HCT116 (cell line): Measurements from ENCODE around the gene PCBP3. TPM values are rescaled to one million over a fixed set of nuclear protein-coding genes. Genes with fewer than 3 reads are reported as not detected.

Experiments used
- ATAC-seq: fragments of 200-7000 bp; cut with Tn5 transposase; 2 replicates; pipeline ENCODE4 v1.9.1; 2020; ENCODE audit warnings: mild to moderate bottlenecking, moderate library complexity
- BruUV-seq: library from RNA; stranded (reverse); fragments of 400-500 nt; replicated peaks from 2 replicates; lab custom pipeline; 2021; lab: Mats Ljungman, UMichigan
- CTCF ChIA-PET: fragments of 300-600 bp; sonication (Branson Sonifier 250); formaldehyde crosslinking; loops from one replicate; lab custom pipeline; 2021; ENCODE audit warnings: antibody characterized with exemption; lab: Charles Lee
- POLR2A ChIA-PET: fragments of 300-600, 350-600 bp; sonication (Branson Sonifier 250); formaldehyde crosslinking; loops from one replicate; lab custom pipeline; 2021; ENCODE audit warnings: antibody characterized with exemption; lab: Charles Lee
- RAD21 ChIA-PET, 2 experiments: fragments of 300-600 bp; sonication (Branson Sonifier 250); formaldehyde crosslinking; loops; one replicate each; lab custom pipeline; 2023; ENCODE audit warnings: low total read pairs in 2 of 2; ENCODE audit not compliant: uncharacterized antibody in 2 of 2, unreplicated experiment in 2 of 2, low non-redundant PET in 1 of 2; lab: Charles Lee
- DNase-seq: peaks from one replicate; pipeline ENCODE4 v3.0.0-alpha.2; 2010; ENCODE audit warnings: low read depth, low spot score
- H2AFZ ChIP-seq: fragments of 200-600 bp; shearing (Covaris generic), sonication (generic); 2 replicates; pipeline ENCODE4 v1.6.1; 2017; ENCODE audit warnings: low read depth, mixed run types, mixed read lengths, antibody characterized with exemption, low read length; ENCODE audit not compliant: poor library complexity, severe bottlenecking
- H3K27ac ChIP-seq: 2 replicates; pipeline ENCODE4 v1.5.1; 2012; ENCODE audit warnings: low read depth, low read length
- H3K27me3 ChIP-seq: fragments of 200-600 bp; sonication (generic); 2 replicates; pipeline ENCODE4 v1.6.1; 2016; ENCODE audit warnings: mixed run types, low read length, mixed read lengths; ENCODE audit not compliant: insufficient read depth
- H3K36me3 ChIP-seq, 2 experiments: fragments of 200-500 bp in 1 of 2; fragments of 200-600 bp in 1 of 2; sonication (Bioruptor generic) in 1 of 2; sonication (generic) in 1 of 2; 2 replicates each; pipeline versions ENCODE4 v1.5.1 to v1.6.1; 2014 to 2016; ENCODE audit warnings: low read length in 2 of 2, inconsistent platforms in 1 of 2, mixed read lengths in 1 of 2, mixed run types in 1 of 2; ENCODE audit not compliant: insufficient read depth in 2 of 2, control insufficient read depth in 1 of 2
- H3K4me1 ChIP-seq, 2 experiments: fragments of 200-600 bp in 1 of 2; sonication (generic) in 1 of 2; 2 replicates each; pipeline versions ENCODE4 v1.5.1 to v1.6.1; 2012 to 2017; ENCODE audit warnings: low read length in 2 of 2, inconsistent platforms in 1 of 2, mild to moderate bottlenecking in 1 of 2, mixed read lengths in 1 of 2, mixed run types in 1 of 2, moderate library complexity in 1 of 2; ENCODE audit not compliant: insufficient read depth in 2 of 2, control insufficient read depth in 1 of 2
- H3K4me2 ChIP-seq: fragments of 200-600 bp; sonication (generic); 2 replicates; pipeline ENCODE4 v1.6.1; 2017; ENCODE audit warnings: mixed run types, low read length, mixed read lengths
- H3K4me3 ChIP-seq, 2 experiments: fragments of 200-600 bp in 1 of 2; sonication (generic) in 1 of 2; replicated peaks in 1 of 2; 2 replicates each; pipeline ENCODE4 v1.5.1; 2011 to 2016; ENCODE audit warnings: low read length in 2 of 2, control low read depth in 1 of 2, low read depth in 1 of 2, mild to moderate bottlenecking in 1 of 2, mixed read lengths in 1 of 2, mixed run types in 1 of 2
- H3K79me2 ChIP-seq: fragments of 200-600 bp; sonication (generic); 2 replicates; pipeline ENCODE4 v1.6.1; 2017; ENCODE audit warnings: mild to moderate bottlenecking, mixed run types, low read length, moderate library complexity, mixed read lengths; ENCODE audit not compliant: insufficient read depth
- H3K9ac ChIP-seq: fragments of 200-600 bp; sonication (generic); 2 replicates; pipeline ENCODE4 v1.6.1; 2016; ENCODE audit warnings: low read length, mixed read lengths
- H3K9me2 ChIP-seq: fragments of 200-600 bp; sonication (generic), shearing (Covaris generic); 2 replicates; pipeline ENCODE4 v1.6.1; 2017; ENCODE audit warnings: mixed run types, mild to moderate bottlenecking, moderate library complexity; ENCODE audit not compliant: insufficient read depth
- H3K9me3 ChIP-seq, 2 experiments: fragments of 200-500 bp in 1 of 2; fragments of 200-600 bp in 1 of 2; sonication (Bioruptor generic) in 1 of 2; sonication (generic) in 1 of 2; 2 replicates each; pipeline ENCODE4 v1.6.1; 2014 to 2017; ENCODE audit warnings: low read length in 2 of 2, mixed read lengths in 2 of 2, inconsistent platforms in 1 of 2, low read depth in 1 of 2, mild to moderate bottlenecking in 1 of 2, mixed run types in 1 of 2, moderate library complexity in 1 of 2; ENCODE audit not compliant: control insufficient read depth in 1 of 2, insufficient read depth in 1 of 2
- H4K20me1 ChIP-seq: fragments of 200-600 bp; sonication (generic), shearing (Covaris generic); 2 replicates; pipeline ENCODE4 v1.6.1; 2017; ENCODE audit warnings: mixed run types, mild to moderate bottlenecking, moderate library complexity; ENCODE audit not compliant: insufficient read depth
- CBX3 ChIP-seq: IDR thresholded peaks from 2 replicates; pipeline ENCODE4 v1.6.1; 2012; ENCODE audit warnings: low read depth
- CEBPB ChIP-seq: IDR thresholded peaks from 2 replicates; pipeline ENCODE4 v1.6.1; 2012; ENCODE audit warnings: low read depth
- ELF1 ChIP-seq: IDR thresholded peaks from 2 replicates; pipeline ENCODE4 v1.6.1; 2012; ENCODE audit warnings: low read depth, borderline replicate concordance
- EZH2 ChIP-seq: fragments of 200-600 bp; sonication (generic); IDR thresholded peaks from 2 replicates; pipeline ENCODE4 v1.6.1; 2017; ENCODE audit warnings: antibody characterized with exemption, mixed run types
- JUND ChIP-seq: IDR thresholded peaks from 2 replicates; pipeline ENCODE4 v1.6.1; 2012
- RAD21 ChIP-seq: IDR thresholded peaks from 2 replicates; pipeline ENCODE4 v1.6.1; 2012; ENCODE audit warnings: low read depth, mild to moderate bottlenecking
- SRF ChIP-seq: IDR thresholded peaks from 2 replicates; pipeline ENCODE4 v1.6.1; 2012; ENCODE audit warnings: low read depth
- TCF7L2 ChIP-seq: IDR thresholded peaks from 2 replicates; pipeline ENCODE4 v1.7.0; 2011; ENCODE audit warnings: borderline replicate concordance, inconsistent platforms; ENCODE audit not compliant: insufficient read depth, insufficient read length; ENCODE audit errors: extremely low read depth
- YY1 ChIP-seq: IDR thresholded peaks from 2 replicates; pipeline ENCODE4 v1.6.1; 2011; ENCODE audit warnings: low read length, low read depth, moderate library complexity, mild to moderate bottlenecking; ENCODE audit not compliant: insufficient replicate concordance; ENCODE audit errors: extremely low read depth
- ZNF274 ChIP-seq: fragments of 200-500 bp; sonication (Bioruptor generic); IDR thresholded peaks from 2 replicates; pipeline ENCODE4 v1.6.1; 2014; ENCODE audit warnings: mild to moderate bottlenecking, low read depth, low read length, inconsistent platforms
- intact Hi-C: fragments of 100-400 bp; cut with micrococcal nuclease; formaldehyde crosslinking; loops from 2 replicates; pipeline ENCODE4 v1.10.0; 2022
- total RNA-seq: library from RNA; stranded (reverse); gene quantifications from one replicate; pipeline ENCODE4 v1.2.1, GENCODE V29; 2021; ENCODE audit not compliant: unreplicated experiment
- TF ChIP-seq, protein P1 (sequence below): IDR thresholded peaks from 2 replicates; pipeline ENCODE4 v1.6.1; 2011; ENCODE audit warnings: mild to moderate bottlenecking, low read length, moderate library complexity; ENCODE audit not compliant: insufficient replicate concordance; ENCODE audit errors: extremely low read depth
- TF ChIP-seq, protein P2 (sequence below): IDR thresholded peaks from 2 replicates; pipeline ENCODE4 v1.6.1; 2012
- TF ChIP-seq, protein P3 (sequence below), 3 experiments: fragments of 200-600 bp in 1 of 3; sonication (generic) in 1 of 3; IDR thresholded peaks in 2 of 3; conservative IDR thresholded peaks in 1 of 3; 2 replicates each; pipeline ENCODE4 v1.5.1; 2012 to 2017; ENCODE audit warnings: low read depth in 2 of 3, low read length in 2 of 3, antibody characterized with exemption in 1 of 3, borderline replicate concordance in 1 of 3, control low read depth in 1 of 3, mild to moderate bottlenecking in 1 of 3, mixed read lengths in 1 of 3, mixed run types in 1 of 3, moderate library complexity in 1 of 3; ENCODE audit not compliant: insufficient read depth in 1 of 3

PCBP3 gene
- total RNA-seq, 1 experiment from 2014 or later: 3.1 TPM

DNA sequence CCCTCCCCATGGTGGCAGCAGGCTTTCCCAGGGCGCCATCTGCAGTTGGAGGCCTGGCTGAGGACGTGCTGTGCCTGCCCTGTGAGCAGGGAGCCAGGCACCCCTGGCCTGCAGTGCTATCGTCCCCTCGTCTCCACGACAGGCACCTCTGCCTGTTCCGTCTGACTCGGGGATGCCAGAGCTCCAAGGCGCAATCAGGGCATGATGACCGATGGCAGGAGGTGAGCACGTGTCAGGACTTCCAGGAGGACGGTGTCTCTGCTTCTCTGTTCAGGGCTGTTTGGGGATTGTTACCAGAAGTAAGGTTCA lies 125.2 kb downstream of the PCBP3 start:
- H3K4me3 ChIP-seq: no peak overlapping the region

DNA sequence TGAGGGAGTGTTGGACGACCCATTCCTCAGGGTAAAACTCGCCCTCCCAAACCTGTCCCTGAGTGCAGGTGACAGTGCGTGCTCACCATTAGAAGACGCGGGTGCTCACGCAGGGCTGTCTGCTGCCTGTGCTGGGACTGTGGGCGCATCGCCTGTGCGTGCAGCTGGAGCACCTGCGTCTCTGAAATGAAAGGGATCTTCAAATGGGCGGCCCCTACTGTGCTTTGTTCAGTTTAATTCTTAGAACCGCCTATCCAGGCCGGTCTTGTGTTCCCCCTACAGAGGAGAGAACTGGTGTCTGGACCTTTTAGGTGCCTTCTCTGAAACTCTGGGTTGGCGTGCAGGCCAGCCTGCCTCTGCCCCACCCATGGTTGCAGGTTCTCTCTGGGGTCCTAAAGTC lies 125.8 kb downstream of the PCBP3 start:
- no TSS peak for BruUV-seq
- ChIA-PET POLR2A (no interaction called here), RAD21 (interaction anchor here in 1 of 2 experiments (0.6 to 0.7 kb wide), 2 partner anchors 132 to 213 kb away, joined by 3 to 4 read pairs; no protein-coding TSS in a partner anchor), CTCF (interaction anchor here (1.6 kb wide), 1 partner anchor 213 kb away, joined by 5 read pairs; no protein-coding TSS in a partner anchor)
- Histone ChIP-seq H3K27ac (no peak overlapping the region), H3K4me1 (no peaks in the 10 kb centered on the region), H3K9me3 (no peaks in the 10 kb centered on the region), H3K27me3 (no peaks in the 10 kb centered on the region), H3K79me2 (no peaks in the 10 kb centered on the region), H3K36me3 (no peaks in the 10 kb centered on the region), H3K9me2 (no peaks in the 10 kb centered on the region), H3K4me3 (no peak overlapping the region), H3K9ac (no peak overlapping the region), H3K4me2 (no peak overlapping the region), H4K20me1 (no peaks in the 10 kb centered on the region), H2AFZ (no peak overlapping the region)
- ATAC-seq (no peak), DNase-seq (no peak)
- intact Hi-C loops: no loop called here
- TF ChIP-seq JUND: no peak
- no peak for TF ChIP-seq TCF7L2
- TF ChIP-seq, protein P1, sequence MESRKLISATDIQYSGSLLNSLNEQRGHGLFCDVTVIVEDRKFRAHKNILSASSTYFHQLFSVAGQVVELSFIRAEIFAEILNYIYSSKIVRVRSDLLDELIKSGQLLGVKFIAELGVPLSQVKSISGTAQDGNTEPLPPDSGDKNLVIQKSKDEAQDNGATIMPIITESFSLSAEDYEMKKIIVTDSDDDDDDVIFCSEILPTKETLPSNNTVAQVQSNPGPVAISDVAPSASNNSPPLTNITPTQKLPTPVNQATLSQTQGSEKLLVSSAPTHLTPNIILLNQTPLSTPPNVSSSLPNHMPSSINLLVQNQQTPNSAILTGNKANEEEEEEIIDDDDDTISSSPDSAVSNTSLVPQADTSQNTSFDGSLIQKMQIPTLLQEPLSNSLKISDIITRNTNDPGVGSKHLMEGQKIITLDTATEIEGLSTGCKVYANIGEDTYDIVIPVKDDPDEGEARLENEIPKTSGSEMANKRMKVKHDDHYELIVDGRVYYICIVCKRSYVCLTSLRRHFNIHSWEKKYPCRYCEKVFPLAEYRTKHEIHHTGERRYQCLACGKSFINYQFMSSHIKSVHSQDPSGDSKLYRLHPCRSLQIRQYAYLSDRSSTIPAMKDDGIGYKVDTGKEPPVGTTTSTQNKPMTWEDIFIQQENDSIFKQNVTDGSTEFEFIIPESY: no peak
- TF ChIP-seq, protein P2, sequence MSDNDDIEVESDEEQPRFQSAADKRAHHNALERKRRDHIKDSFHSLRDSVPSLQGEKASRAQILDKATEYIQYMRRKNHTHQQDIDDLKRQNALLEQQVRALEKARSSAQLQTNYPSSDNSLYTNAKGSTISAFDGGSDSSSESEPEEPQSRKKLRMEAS: no peak
- no peak for TF ChIP-seq CBX3
- TF ChIP-seq EZH2: no peak
- no peak for TF ChIP-seq SRF
- TF ChIP-seq YY1: no peak
- no peak for TF ChIP-seq ELF1
- TF ChIP-seq ZNF274: no peak
- no peak for TF ChIP-seq CEBPB

More for the DNA sequence above, 125.2 kb downstream of the PCBP3 start:
- TF ChIP-seq RAD21 (peak; percentile 59), YY1 (no peak), JUND (no peak)
- TF ChIP-seq, protein P3, sequence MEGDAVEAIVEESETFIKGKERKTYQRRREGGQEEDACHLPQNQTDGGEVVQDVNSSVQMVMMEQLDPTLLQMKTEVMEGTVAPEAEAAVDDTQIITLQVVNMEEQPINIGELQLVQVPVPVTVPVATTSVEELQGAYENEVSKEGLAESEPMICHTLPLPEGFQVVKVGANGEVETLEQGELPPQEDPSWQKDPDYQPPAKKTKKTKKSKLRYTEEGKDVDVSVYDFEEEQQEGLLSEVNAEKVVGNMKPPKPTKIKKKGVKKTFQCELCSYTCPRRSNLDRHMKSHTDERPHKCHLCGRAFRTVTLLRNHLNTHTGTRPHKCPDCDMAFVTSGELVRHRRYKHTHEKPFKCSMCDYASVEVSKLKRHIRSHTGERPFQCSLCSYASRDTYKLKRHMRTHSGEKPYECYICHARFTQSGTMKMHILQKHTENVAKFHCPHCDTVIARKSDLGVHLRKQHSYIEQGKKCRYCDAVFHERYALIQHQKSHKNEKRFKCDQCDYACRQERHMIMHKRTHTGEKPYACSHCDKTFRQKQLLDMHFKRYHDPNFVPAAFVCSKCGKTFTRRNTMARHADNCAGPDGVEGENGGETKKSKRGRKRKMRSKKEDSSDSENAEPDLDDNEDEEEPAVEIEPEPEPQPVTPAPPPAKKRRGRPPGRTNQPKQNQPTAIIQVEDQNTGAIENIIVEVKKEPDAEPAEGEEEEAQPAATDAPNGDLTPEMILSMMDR (IDR thresholded peaks at IDR 0.05 in 2 of 3, conservative IDR thresholded peaks at IDR 0.05 in 1 of 3; ENCODE audit: borderline replicate concordance in 1 of 3, insufficient read depth in 1 of 3, low read depth in 2 of 3, low read length in 2 of 3): peak in 1 of 3 experiments; percentile 33; a peak in 1 of 6 replicates
- TF ChIP-seq, all 23 proteins: peak for 2
- Histone ChIP-seq H2AFZ (no peak overlapping the region), H3K27me3 (no peaks in the 10 kb centered on the region), H4K20me1 (no peaks in the 10 kb centered on the region), H3K4me1 (no peaks in the 10 kb centered on the region), H3K9me2 (no peaks in the 10 kb centered on the region), H3K36me3 (no peaks in the 10 kb centered on the region), H3K9ac (no peak overlapping the region), H3K4me2 (no peak overlapping the region), H3K9me3 (no peaks in the 10 kb centered on the region), H3K27ac (no peak overlapping the region), H3K79me2 (no peaks in the 10 kb centered on the region)
- DNase-seq (no peak), ATAC-seq (peak; percentile 82)
- ChIA-PET POLR2A (no interaction called here), RAD21 (no interaction called here), CTCF (interaction anchor here (1.6 kb wide), 1 partner anchor 213 kb away, joined by 5 read pairs; no protein-coding TSS in a partner anchor)
- no TSS peak for BruUV-seq
- intact Hi-C loops: no loop called here
